ENCODE results near the gene MAX. TPM values are rescaled to one million over a fixed set of nuclear protein-coding genes. Genes with fewer than 3 reads are reported as not detected.

The MAX gene, protein sequence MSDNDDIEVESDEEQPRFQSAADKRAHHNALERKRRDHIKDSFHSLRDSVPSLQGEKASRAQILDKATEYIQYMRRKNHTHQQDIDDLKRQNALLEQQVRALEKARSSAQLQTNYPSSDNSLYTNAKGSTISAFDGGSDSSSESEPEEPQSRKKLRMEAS
- total RNA-seq = 100 to 1,000 TPM; 158 to 203 TPM

DNA sequence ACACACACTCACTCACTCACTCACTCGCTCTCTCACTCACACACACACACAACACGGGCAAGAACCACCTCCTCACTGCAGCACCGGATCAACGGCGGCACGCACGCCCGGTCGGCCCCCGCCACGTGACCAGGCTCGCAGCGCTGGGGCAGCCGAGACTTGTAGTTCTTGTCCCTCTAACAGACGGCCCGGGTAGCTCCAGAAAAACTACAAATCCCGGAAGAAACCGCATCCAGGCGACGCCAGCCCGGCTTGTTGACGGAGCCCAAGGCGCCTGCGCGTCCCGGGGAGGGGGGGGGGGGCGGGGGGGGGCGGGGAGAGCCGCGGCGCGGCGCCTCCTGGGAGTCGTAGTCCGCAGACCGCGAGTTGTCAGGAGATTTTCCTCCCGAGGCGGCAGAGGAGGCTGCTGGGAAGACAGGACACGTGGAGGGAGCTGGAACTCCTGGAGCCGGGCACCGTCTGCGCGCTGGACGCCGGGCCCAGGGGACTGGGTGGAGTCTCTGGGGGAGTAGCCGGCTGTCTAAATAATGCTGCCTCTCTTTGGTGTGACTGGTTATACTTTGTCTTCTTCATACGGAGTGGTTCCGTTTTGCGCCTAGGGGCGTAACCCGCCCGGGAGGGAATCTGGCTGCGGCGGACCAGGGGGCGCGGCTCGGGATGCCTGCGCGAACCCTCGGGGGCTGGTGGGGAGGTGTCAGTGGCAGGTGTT, at the start of gene MAX:
Gene MAX (minus strand): TSS at position 77 of the 709 bp plus-strand sequence. CDS start 178 bp downstream, outside the sequence.
- H3K27me3 Mint-ChIP-seq = peaks cover 7% of the 10 kb centered on the region
- CTCF ChIA-PET = interaction anchor here (0.6 to 1.4 kb wide), 2 partner anchors 28 to 116 kb away, joined by 3 to 4 read pairs; partner anchors contain the start of gene FNTB

DNA sequence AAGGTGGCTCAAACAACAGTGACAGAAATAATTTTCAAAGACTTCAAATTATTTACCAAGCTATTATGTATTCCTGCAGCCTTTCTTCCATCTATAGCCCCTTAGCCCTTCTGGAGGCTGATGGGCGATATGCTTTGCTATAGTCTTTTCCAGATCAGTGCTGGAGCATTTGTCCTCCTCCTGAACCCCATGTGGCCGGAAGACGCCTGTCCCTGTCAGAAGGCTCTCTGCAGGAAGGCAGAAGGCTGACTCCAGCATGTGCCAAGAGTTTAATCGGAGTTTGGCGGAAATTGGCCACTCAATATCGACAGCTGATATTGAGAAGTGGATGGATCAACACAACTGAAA, 49.3 kb upstream of the MAX start:
- Mint-ChIP-seq H3K9me3 (no peaks in the 10 kb centered on the region), H3K36me3 (ENCODE audit: low read depth) (no peaks in the 10 kb centered on the region), H3K4me1 (no peaks in the 10 kb centered on the region), H3K27me3 (peaks cover 2% of the 10 kb centered on the region), H3K27ac (no peak overlapping the region), H3K4me3 (no peak overlapping the region)
- ChIA-PET CTCF (no interaction called here), POLR2A (no interaction called here)
- DNase-seq = no peak

More for the DNA sequence above, at the start of gene MAX:
- Mint-ChIP-seq H3K4me1 (peaks cover 49% of the 10 kb centered on the region), H3K27ac (peak within 1 kb of the TSS; percentile 99), H3K4me3 (peak within 1 kb of the TSS; percentile 80), H3K36me3 (ENCODE audit: low read depth) (peaks cover 28% of the 10 kb centered on the region), H3K9me3 (no peaks in the 10 kb centered on the region)
- POLR2A ChIA-PET = interaction anchor here (0.6 to 0.8 kb wide), 2 partner anchors 50 to 1132 kb away, joined by 3 read pairs; no protein-coding TSS in a partner anchor
- DNase-seq = peak; percentile 99

DNA sequence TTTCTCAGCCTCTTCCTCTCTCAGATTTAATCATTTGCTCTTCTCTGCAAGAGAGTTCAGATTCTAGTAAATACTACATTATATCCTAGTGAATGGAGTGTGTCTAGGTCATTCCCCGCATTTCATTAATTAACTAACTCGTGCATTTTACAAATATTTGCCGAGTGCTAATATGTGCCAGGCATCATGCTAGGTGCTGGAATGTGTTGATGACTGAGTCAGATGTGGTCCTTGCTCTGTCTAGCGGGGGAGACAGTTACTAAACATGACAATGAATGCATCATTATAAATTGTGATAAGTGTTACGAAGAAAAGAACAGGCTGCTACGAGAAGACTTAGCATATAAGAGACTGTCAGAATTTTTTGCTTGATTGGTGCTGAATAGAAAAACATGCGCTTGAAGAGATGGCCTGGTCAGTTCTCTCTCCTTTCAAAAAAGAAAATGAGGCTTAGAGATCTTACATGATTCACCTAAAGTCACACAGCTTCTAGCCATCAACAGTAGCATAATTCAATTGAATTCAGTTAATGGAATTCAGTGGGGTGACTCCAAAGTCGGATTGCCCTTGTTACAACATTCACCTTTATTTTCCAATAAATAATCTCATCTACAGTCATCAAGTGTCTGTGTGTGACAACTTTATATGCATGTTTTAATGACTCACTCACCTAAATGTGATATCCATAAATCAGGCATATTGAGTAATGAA, 48.7 kb upstream of the MAX start:
- H3K4me3 Mint-ChIP-seq = no peak overlapping the region
- H3K36me3 Mint-ChIP-seq (ENCODE audit: low read depth) = no peaks in the 10 kb centered on the region
- ChIA-PET CTCF (no interaction called here), POLR2A (no interaction called here)
- no peak for DNase-seq
- no peaks in the 10 kb centered on the region for H3K4me1 Mint-ChIP-seq
- H3K9me3 Mint-ChIP-seq = no peaks in the 10 kb centered on the region
- H3K27me3 Mint-ChIP-seq = peaks cover 2% of the 10 kb centered on the region
- no peak overlapping the region for H3K27ac Mint-ChIP-seq

DNA sequence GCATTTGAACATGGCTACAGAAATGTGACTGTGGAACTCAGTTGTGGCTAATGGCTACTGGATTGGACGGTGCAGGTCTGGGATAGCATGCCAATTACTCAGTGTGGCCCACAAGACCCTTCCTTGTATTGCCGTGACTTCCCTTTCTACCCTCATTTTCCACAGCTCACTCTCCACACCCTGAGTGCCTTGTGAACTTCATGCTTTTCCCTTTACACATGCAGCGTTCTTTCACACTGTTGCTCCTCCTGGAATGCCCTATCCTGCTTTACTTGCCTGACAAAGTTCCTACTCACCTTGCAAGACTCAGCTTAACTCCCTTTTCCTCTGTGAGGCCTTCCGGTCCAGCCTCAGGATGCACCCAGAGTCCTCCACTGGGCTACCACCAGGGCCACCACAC, 46.8 kb upstream of the MAX start:
- H3K27me3 Mint-ChIP-seq = peaks cover 2% of the 10 kb centered on the region
- no peaks in the 10 kb centered on the region for H3K9me3 Mint-ChIP-seq
- H3K36me3 Mint-ChIP-seq (ENCODE audit: low read depth) = no peaks in the 10 kb centered on the region
- ChIA-PET CTCF (no interaction called here), POLR2A (no interaction called here)
- no peak overlapping the region for H3K27ac Mint-ChIP-seq
- no peaks in the 10 kb centered on the region for H3K4me1 Mint-ChIP-seq
- no peak overlapping the region for H3K4me3 Mint-ChIP-seq
- no peak for DNase-seq

DNA sequence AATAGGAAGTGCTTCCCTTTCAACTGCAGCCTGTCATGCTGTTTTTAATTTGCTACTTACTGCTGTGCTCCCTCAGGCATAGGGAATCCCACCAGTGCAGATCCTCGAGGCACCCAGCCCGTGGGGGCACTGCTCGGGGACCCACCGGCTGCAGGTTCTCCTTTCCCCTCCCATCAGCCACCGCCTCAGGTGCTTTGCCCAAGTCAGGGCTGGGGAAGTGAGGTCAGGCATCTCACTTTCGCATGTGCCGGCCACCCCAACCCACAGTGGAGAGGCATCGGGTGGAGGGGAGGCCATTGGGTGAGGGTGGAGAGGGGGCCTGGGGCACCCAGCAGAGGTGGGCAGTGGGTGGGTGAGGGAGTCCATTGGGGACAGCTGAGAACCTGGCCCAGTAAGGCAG, 41.9 kb upstream of the MAX start:
- Mint-ChIP-seq H3K4me1 (no peaks in the 10 kb centered on the region), H3K27me3 (peaks cover 12% of the 10 kb centered on the region), H3K4me3 (no peak overlapping the region), H3K9me3 (no peaks in the 10 kb centered on the region), H3K36me3 (ENCODE audit: low read depth) (no peaks in the 10 kb centered on the region), H3K27ac (no peak overlapping the region)
- ChIA-PET CTCF (interaction anchor here (0.7 kb wide), 2 partner anchors 528 to 587 kb away, joined by 3 to 4 read pairs; no protein-coding TSS in a partner anchor), POLR2A (no interaction called here)
- DNase-seq = no peak

DNA sequence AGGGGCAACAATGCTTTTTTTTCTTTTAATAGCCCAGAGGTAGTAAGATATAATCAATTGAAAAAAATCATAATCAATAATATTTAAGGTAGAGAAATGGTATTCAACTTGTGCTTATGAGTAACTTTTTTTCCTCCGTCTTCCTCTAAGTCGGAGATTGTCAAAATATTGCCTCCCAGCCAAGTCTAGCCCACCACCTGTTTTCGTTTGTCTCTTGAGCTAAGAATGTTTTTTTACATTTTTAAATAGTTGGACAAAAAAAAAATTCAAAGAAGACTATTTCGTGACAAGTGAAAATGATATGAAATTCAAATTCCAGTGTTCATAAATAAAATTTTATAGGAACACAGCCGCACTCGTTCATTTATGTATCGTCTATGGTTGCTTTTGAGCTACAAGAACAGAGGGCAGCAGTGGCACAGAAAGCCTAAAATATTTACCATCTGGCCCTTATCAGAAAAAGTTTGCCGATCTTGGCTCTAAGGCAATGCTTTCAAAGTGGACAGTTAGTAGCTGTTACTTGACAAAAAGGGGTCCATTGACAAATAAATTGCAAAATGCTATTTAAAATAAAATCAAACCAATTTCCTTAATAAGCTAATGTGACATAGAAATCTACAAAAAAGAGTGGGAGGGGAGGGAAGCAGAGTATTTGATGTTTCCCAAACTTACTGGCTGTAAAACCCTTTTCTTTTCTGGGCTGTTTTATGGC, 40.8 kb upstream of the MAX start:
- ChIA-PET POLR2A (no interaction called here), CTCF (interaction anchor here (0.6 to 1.2 kb wide), 3 partner anchors 21 to 682 kb away, joined by 3 read pairs; no protein-coding TSS in a partner anchor)

DNA sequence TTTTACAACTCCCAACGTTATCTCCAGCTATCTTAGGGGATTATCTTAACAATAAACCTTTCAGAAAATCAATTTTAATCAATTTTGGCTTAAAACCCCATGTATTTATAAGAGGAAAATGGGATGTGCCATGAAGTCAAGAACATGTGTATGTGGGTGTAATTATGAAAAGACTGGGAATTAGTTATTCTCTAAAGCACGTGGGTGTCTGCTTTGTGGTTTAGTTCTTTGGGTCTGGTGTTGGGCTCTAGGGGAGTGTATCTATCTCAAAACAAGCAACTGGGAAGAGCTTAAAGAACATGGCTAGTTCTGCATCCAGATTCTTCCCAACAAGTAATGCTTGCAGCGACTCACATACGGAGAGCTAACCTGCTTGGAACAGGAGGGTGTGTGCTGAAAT, 40.1 kb upstream of the MAX start:
- CTCF ChIA-PET = interaction anchor here (1.0 to 1.2 kb wide), 2 partner anchors 22 to 682 kb away, joined by 3 read pairs; no protein-coding TSS in a partner anchor
- no peak overlapping the region for H3K4me3 Mint-ChIP-seq
- no peaks in the 10 kb centered on the region for H3K36me3 Mint-ChIP-seq (ENCODE audit: low read depth)
- no peak for DNase-seq
- no peak overlapping the region for H3K27ac Mint-ChIP-seq
- H3K27me3 Mint-ChIP-seq = peaks cover 12% of the 10 kb centered on the region
- H3K4me1 Mint-ChIP-seq = no peaks in the 10 kb centered on the region
- no peaks in the 10 kb centered on the region for H3K9me3 Mint-ChIP-seq
- POLR2A ChIA-PET = no interaction called here

More for the DNA sequence above, 40.8 kb upstream of the MAX start:
- H3K36me3 Mint-ChIP-seq (ENCODE audit: low read depth) = no peaks in the 10 kb centered on the region
- no peaks in the 10 kb centered on the region for H3K4me1 Mint-ChIP-seq
- no peak overlapping the region for H3K27ac Mint-ChIP-seq
- no peak for DNase-seq
- H3K9me3 Mint-ChIP-seq = no peaks in the 10 kb centered on the region
- H3K4me3 Mint-ChIP-seq = no peak overlapping the region
- peaks cover 12% of the 10 kb centered on the region for H3K27me3 Mint-ChIP-seq

DNA sequence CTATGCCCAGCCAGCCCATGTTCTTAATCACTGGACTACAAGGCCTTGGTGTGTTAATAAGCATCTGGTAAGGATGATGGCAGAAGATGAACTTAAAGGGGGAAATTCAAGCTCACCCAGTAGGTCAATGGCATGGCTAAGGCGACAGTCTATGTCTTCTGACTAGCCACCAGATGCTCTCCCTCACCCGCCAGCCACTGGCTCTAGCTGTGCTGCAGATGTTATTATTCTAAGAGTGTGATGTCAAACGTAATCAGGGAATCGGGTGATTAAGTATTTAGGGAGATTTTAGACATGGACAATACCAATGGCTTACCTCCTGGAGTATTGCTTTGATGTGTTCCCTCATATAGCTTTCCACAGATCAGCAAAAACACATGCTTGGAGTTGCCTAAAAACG, 39.2 kb upstream of the MAX start:
- DNase-seq = no peak
- Mint-ChIP-seq H3K36me3 (ENCODE audit: low read depth) (no peaks in the 10 kb centered on the region), H3K4me3 (no peak overlapping the region), H3K27ac (no peak overlapping the region), H3K9me3 (no peaks in the 10 kb centered on the region), H3K4me1 (no peaks in the 10 kb centered on the region), H3K27me3 (peaks cover 12% of the 10 kb centered on the region)
- POLR2A ChIA-PET = no interaction called here
- CTCF ChIA-PET = no interaction called here

DNA sequence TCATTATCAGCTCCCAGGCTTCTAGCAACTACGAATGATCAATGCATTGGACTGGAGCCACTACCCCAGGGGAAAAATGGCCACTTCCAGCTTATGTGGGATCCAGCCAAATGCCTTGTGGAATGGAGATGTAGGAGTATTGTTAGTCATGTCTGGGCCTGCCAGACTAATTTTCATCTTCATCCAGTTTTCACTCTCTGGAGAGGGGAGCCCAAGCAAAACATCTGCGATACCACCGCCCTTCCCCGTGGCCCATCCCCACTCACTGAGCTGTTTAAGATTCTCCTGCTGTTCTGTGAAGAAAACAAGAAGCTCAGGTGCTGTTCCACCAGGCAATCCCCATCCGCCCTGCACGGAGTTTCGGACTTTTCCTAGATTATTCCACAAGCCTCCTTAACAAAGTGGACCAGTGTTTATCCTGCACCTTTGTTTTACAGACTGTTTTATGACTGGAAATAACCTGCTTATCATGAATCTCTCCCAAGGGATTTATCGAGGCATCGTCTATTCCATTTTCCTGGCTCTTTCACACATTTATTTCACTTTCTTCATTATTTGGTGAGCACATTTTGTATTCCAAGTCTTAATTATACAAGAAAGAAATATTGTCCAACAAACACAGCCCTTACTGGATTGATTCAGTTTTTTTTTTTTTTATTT, 35.5 kb upstream of the MAX start:
- DNase-seq = no peak
- ChIA-PET CTCF (interaction anchor here (0.6 to 1.1 kb wide), 2 partner anchors 17 to 107 kb away, joined by 3 to 5 read pairs; no protein-coding TSS in a partner anchor), POLR2A (no interaction called here)
- Mint-ChIP-seq H3K27ac (no peak overlapping the region), H3K27me3 (peaks cover 6% of the 10 kb centered on the region), H3K9me3 (no peaks in the 10 kb centered on the region), H3K36me3 (ENCODE audit: low read depth) (no peaks in the 10 kb centered on the region), H3K4me1 (peaks cover 4% of the 10 kb centered on the region), H3K4me3 (no peak overlapping the region)

DNA sequence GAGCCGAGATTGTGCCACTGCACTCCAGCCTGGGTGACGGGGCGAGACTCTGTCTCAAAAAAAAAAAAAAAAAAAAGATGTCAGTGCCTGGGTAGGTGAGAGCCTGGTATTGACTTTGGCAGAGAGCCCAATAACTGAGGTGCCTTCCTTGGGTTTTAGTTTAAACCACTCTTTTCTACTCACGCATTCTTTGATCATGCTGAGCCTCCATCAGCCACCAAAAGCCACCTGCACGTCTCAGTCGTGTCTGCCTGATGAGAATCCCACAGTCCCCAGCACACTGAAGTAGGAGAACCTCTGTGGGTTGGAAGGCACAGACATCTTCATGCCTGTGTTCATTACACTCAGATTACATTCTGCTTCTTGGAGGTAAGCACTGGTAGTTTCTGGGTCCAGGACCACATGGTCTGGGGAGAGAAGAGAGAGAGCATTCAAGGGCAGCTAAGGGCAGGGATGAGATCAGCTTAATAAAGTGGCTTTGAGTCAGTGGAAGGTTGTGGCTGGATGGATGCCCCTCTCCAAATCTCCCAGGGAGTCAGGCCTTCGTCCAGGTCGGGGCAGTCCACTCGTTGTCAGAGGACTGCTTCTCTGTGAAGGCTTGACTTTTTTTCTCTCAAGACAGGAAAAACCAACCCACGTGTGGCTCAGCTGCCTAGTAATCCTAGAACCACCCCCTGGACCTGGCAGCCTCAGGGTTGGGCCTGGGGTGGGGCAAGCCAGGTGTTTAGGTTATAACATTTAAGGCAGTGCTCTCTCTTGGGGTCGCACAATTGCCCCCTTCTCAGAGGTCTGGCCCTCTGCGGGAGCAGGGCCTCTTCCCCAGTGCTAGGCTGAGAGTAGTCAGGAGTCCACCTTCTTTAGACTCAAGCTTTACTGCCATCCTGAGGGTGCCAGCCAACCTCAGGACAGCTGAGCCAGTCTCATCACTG, 32.6 kb upstream of the MAX start:
- DNase-seq = no peak
- H3K27ac Mint-ChIP-seq = no peak overlapping the region
- no peaks in the 10 kb centered on the region for H3K9me3 Mint-ChIP-seq
- ChIA-PET POLR2A (no interaction called here), CTCF (no interaction called here)
- no peaks in the 10 kb centered on the region for H3K27me3 Mint-ChIP-seq
- H3K4me1 Mint-ChIP-seq = peaks cover 4% of the 10 kb centered on the region
- H3K4me3 Mint-ChIP-seq = no peak overlapping the region
- H3K36me3 Mint-ChIP-seq (ENCODE audit: low read depth) = no peaks in the 10 kb centered on the region

DNA sequence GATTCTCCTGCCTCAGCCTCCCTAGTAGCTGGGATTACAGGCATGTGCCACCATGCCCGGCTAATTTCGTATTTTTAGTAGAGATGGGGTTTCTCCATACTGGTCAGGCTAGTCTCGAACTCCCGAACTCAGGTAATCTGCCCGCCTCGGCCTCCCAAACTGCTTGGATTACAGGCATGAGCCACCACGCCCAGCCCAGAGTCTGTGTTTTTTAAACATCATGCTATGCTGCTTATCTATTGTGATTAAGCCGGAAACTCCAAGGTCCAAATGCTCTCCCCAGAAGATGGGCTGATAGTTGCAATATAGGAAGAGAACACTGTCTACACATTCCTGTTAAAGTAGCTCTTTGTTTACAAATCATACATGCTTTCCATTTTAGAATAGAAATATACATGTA, 30.5 kb upstream of the MAX start:
- DNase-seq = no peak
- Mint-ChIP-seq H3K4me1 (peaks cover 4% of the 10 kb centered on the region), H3K9me3 (no peaks in the 10 kb centered on the region), H3K27me3 (no peaks in the 10 kb centered on the region), H3K36me3 (ENCODE audit: low read depth) (no peaks in the 10 kb centered on the region), H3K27ac (no peak overlapping the region), H3K4me3 (no peak overlapping the region)
- CTCF ChIA-PET = no interaction called here
- POLR2A ChIA-PET = no interaction called here

DNA sequence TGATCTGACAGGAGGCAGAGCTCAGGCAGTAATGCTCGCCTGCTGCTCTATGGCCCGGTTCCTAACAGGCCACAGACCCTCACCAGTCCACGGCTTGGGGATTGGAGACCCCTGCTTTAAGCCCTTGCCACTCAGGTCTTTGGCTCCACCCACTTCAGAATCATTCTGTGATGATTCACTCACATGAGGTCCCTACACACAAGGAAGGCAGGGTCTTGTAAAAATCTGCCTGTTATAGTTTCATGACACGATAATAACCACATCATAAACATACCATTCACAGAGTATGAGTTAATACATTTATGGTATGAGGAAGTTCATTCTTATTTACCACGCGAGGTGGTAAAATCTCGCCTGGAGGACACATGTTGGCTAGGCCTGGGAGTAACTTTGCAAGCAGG, 29.0 kb upstream of the MAX start:
- DNase-seq = no peak
- H3K36me3 Mint-ChIP-seq (ENCODE audit: low read depth) = no peaks in the 10 kb centered on the region
- H3K27me3 Mint-ChIP-seq = peaks cover 10% of the 10 kb centered on the region
- POLR2A ChIA-PET = no interaction called here
- peaks cover 4% of the 10 kb centered on the region for H3K4me1 Mint-ChIP-seq
- no peak overlapping the region for H3K27ac Mint-ChIP-seq
- H3K9me3 Mint-ChIP-seq = no peaks in the 10 kb centered on the region
- no peak overlapping the region for H3K4me3 Mint-ChIP-seq
- CTCF ChIA-PET = no interaction called here
